Measurements from ENCODE around the gene WDR18. TPM values are rescaled to one million over a fixed set of nuclear protein-coding genes. Genes with fewer than 3 reads are reported as not detected.

Gene WDR18
- total RNA-seq, 1 donor from 2014 or later = 21.9 TPM

DNA sequence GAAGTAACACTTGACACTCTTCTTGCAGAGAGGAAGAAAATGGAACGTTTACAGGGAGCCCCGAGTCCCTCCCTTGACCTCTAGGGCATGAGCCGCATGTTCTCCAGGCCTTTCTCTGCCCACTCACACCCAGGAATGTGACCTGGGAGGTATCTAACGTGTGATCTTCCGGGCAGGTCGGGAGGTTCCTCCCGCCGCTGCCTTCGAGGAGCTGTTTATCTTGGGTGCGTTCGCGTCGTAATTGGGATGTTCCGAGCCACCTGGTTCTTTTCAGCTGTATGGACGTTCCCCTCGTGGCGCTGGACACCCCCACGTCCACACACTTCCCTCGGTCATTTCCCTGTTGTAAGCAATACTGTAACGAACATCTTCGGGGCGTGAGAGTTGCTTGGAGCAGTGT lies 44.7 kb upstream of the WDR18 start:
- no peak overlapping the region for H3K27ac ChIP-seq
- H3K27me3 ChIP-seq = no peaks in the 10 kb centered on the region
- H3K4me1 ChIP-seq = peaks cover 36% of the 10 kb centered on the region
- intact Hi-C loops (cut with DNase I) = no loop called here
- no peaks in the 10 kb centered on the region for H3K36me3 ChIP-seq
- H3K4me3 ChIP-seq = no peak overlapping the region
- ATAC-seq (no peak), DNase-seq (no peak)
- H3K9me3 ChIP-seq = no peaks in the 10 kb centered on the region
- no peak for TF ChIP-seq CTCF (IDR thresholded peaks at IDR 0.05)

DNA sequence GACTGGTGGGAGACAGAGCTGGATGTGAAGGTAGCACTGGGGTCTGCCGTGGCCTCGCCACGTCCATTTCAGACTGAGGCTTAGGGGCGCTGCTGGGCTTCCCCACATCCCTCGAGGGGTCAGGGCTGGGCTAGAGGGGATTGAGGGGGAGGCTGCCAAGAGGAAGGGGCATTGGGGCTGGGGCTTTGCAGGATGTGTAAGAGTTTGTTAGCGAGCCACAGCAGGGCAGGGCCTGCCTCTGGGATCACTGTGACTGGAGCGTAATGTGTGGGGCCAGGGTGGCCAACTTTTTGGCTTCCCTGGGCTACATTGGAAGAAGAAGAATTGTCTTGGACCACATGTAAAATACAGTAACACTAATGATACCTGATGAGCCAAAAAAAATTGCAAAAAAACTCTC lies 44.2 kb upstream of the WDR18 start:
- H3K4me3 ChIP-seq = no peak overlapping the region

GRCh38 chr19:940591-941291 lies 43.4 kb upstream of the WDR18 start:
- TF ChIP-seq CTCF (IDR thresholded peaks at IDR 0.05) = no peak
- intact Hi-C loops (cut with DNase I) = no loop called here
- ATAC-seq (peak; percentile 88), DNase-seq (peak; percentile 90)
- Histone ChIP-seq H3K36me3 (no peaks in the 10 kb centered on the region), H3K27me3 (no peaks in the 10 kb centered on the region), H3K27ac (peak overlapping the region; percentile 78), H3K4me3 (peak overlapping the region; percentile 41), H3K9me3 (no peaks in the 10 kb centered on the region), H3K4me1 (peaks cover 23% of the 10 kb centered on the region)

More for the DNA sequence above, 44.2 kb upstream of the WDR18 start:
- Histone ChIP-seq H3K27me3 (no peaks in the 10 kb centered on the region), H3K36me3 (no peaks in the 10 kb centered on the region), H3K9me3 (no peaks in the 10 kb centered on the region), H3K4me1 (peaks cover 31% of the 10 kb centered on the region), H3K27ac (peak overlapping the region; percentile 78)
- ATAC-seq (no peak), DNase-seq (no peak)
- intact Hi-C loops (cut with DNase I) = no loop called here
- TF ChIP-seq CTCF (IDR thresholded peaks at IDR 0.05) = no peak

DNA sequence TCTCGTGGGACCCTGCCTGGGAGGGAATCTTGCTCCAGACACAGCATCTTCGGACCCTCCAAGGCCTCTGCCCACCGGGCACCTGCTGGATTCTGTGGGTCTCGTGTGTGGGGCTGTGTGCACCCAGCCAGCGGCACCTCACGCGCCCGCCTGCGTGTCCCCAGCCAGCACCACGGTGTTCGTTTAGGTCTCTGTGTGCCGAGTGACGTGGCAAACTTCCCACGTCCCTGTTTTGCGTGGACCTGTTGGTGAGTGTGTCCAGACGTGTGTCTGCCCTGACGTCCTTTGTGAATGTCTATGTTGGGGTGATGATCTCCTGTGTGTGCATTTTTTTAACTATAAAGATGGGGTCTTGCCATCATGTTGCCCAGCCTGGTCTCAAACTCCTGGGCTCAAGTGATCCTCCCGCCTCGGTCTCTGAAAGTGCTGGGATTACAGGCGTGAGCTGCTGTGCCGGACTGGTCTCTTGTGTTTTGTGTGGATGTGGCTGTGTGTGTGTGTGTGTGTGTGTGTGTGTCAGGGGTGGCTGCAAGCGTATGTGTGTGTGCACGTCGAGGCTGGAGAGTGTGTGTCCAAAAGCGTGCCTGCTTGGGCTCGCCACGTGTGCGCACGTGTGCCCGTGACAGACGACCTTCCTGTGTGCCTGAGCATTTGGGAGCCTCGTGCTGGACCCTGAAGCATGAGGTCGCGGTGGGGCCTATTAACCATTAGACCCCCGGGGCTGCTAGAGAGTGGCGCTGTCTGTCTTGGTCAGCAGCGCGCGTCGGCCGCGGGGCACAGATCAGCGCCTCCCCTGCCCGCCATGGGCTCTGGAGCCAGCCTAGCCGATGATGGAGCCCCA lies 42.6 kb upstream of the WDR18 start:
- intact Hi-C loops (cut with DNase I) = no loop called here
- Histone ChIP-seq H3K4me3 (peak overlapping the region; percentile 41), H3K36me3 (no peaks in the 10 kb centered on the region), H3K4me1 (peaks cover 22% of the 10 kb centered on the region), H3K27me3 (no peaks in the 10 kb centered on the region), H3K9me3 (no peaks in the 10 kb centered on the region), H3K27ac (peak overlapping the region; percentile 78)
- ATAC-seq (no peak), DNase-seq (no peak)
- TF ChIP-seq CTCF (IDR thresholded peaks at IDR 0.05) = no peak

- Histone ChIP-seq H3K36me3 (no peaks in the 10 kb centered on the region), H3K4me1 (peaks cover 22% of the 10 kb centered on the region), H3K27ac (no peak overlapping the region), H3K27me3 (no peaks in the 10 kb centered on the region), H3K9me3 (no peaks in the 10 kb centered on the region), H3K4me3 (no peak overlapping the region)
- no peak for ATAC-seq
- intact Hi-C loops (cut with DNase I) = no loop called here
- no peak for DNase-seq
- TF ChIP-seq CTCF (IDR thresholded peaks at IDR 0.05) = no peak
Observed at GRCh38 chr19:942133-942645, 42.0 kb upstream of the WDR18 start.
